Calu3 (cell line): ENCODE data around the gene OCRL. TPM values are rescaled to one million over a fixed set of nuclear protein-coding genes. Genes with fewer than 3 reads are reported as not detected.

ENCODE experiments used
- BruUV-seq: library from RNA; stranded (reverse); fragments of 400-500 nt; replicated peaks from 2 replicates; lab custom pipeline; 2021; lab: Mats Ljungman, UMichigan
- CTCF ChIA-PET: fragments of 300-600 bp; sonication (Branson Sonifier 250); formaldehyde crosslinking; loops from one replicate; lab custom pipeline; 2022; ENCODE audit warnings: antibody characterized with exemption; lab: Charles Lee
- DNase-seq: peaks from one replicate; pipeline ENCODE4 v3.0.0; 2022
- H3K27ac Mint-ChIP-seq: one replicate; pipeline ENCODE4 v1.8.0; 2022; ENCODE audit warnings: mixed read lengths; ENCODE audit not compliant: unreplicated experiment
- H3K27me3 Mint-ChIP-seq: one replicate; pipeline ENCODE4 v1.8.0; 2022; ENCODE audit warnings: mixed read lengths; ENCODE audit not compliant: unreplicated experiment
- H3K36me3 Mint-ChIP-seq: one replicate; pipeline ENCODE4 v1.8.0; 2022; ENCODE audit warnings: mild to moderate bottlenecking, moderate library complexity, mixed read lengths; ENCODE audit not compliant: insufficient read depth, unreplicated experiment
- H3K4me1 Mint-ChIP-seq: one replicate; pipeline ENCODE4 v1.8.0; 2022; ENCODE audit warnings: mild to moderate bottlenecking, low read depth, mixed read lengths; ENCODE audit not compliant: unreplicated experiment
- H3K4me3 Mint-ChIP-seq: one replicate; pipeline ENCODE4 v1.8.0; 2022; ENCODE audit warnings: mild to moderate bottlenecking, low read depth, moderate library complexity, mixed read lengths; ENCODE audit not compliant: unreplicated experiment
- H3K9me3 Mint-ChIP-seq: one replicate; pipeline ENCODE4 v1.8.0; 2022; ENCODE audit warnings: low read depth, mixed read lengths; ENCODE audit not compliant: unreplicated experiment
- intact Hi-C: fragments of 100-400 bp; cut with micrococcal nuclease; formaldehyde crosslinking; loops from one replicate; pipeline ENCODE4 v1.10.0; 2022; ENCODE audit not compliant: unreplicated experiment
- total RNA-seq: library from RNA; stranded (reverse); gene quantifications from 2 replicates; pipeline ENCODE4 v1.2.3, GENCODE V29; 2022
- TF ChIP-seq, protein P1 (sequence below): fragments of 200-600 bp; IDR thresholded peaks from one replicate; pipeline ENCODE4 v1.8.0; 2022; ENCODE audit warnings: antibody characterized with exemption; ENCODE audit not compliant: unreplicated experiment

OCRL gene
- total RNA-seq, 1 experiment from 2014 or later: 30.7 TPM

GRCh38 chrX:129596077-129596476, 56.0 kb downstream of the OCRL start:
- Mint-ChIP-seq H3K27ac (no peak overlapping the region), H3K36me3 (no peaks in the 10 kb centered on the region), H3K4me1 (no peaks in the 10 kb centered on the region), H3K4me3 (no peak overlapping the region), H3K9me3 (no peaks in the 10 kb centered on the region), H3K27me3 (no peaks in the 10 kb centered on the region)
- TF ChIP-seq, protein P1, sequence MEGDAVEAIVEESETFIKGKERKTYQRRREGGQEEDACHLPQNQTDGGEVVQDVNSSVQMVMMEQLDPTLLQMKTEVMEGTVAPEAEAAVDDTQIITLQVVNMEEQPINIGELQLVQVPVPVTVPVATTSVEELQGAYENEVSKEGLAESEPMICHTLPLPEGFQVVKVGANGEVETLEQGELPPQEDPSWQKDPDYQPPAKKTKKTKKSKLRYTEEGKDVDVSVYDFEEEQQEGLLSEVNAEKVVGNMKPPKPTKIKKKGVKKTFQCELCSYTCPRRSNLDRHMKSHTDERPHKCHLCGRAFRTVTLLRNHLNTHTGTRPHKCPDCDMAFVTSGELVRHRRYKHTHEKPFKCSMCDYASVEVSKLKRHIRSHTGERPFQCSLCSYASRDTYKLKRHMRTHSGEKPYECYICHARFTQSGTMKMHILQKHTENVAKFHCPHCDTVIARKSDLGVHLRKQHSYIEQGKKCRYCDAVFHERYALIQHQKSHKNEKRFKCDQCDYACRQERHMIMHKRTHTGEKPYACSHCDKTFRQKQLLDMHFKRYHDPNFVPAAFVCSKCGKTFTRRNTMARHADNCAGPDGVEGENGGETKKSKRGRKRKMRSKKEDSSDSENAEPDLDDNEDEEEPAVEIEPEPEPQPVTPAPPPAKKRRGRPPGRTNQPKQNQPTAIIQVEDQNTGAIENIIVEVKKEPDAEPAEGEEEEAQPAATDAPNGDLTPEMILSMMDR: no peak
- intact Hi-C loops: no loop called here
- BruUV-seq: no TSS peak
- no peak for DNase-seq
- CTCF ChIA-PET: no interaction called here

DNA sequence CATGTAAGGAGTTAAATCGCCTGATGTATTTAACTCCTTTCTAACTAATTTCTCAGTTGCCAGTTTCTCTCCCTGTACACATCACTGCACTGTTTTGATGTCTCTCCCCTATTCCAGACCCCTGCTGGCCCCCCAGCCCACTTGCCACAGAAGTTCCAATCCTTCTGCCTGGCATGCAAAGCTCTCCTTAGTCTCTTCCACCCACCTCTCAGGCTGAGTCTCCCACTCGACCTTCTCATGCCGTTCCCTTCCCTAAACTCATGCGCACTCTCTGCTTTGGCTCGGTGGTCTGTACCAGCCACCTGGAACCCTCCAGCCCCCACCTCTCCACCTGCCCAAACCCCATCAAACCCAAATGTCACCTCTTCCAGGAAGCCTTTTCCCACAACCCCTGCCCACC, 57.8 kb downstream of the OCRL start:
- H3K27ac Mint-ChIP-seq: no peak overlapping the region
- no peaks in the 10 kb centered on the region for H3K4me1 Mint-ChIP-seq
- no peaks in the 10 kb centered on the region for H3K27me3 Mint-ChIP-seq
- no peaks in the 10 kb centered on the region for H3K9me3 Mint-ChIP-seq
- BruUV-seq: no TSS peak
- H3K4me3 Mint-ChIP-seq: no peak overlapping the region
- TF ChIP-seq, protein P1: no peak
- CTCF ChIA-PET: no interaction called here
- intact Hi-C loops: no loop called here
- DNase-seq: no peak
- peaks cover 5% of the 10 kb centered on the region for H3K36me3 Mint-ChIP-seq

DNA sequence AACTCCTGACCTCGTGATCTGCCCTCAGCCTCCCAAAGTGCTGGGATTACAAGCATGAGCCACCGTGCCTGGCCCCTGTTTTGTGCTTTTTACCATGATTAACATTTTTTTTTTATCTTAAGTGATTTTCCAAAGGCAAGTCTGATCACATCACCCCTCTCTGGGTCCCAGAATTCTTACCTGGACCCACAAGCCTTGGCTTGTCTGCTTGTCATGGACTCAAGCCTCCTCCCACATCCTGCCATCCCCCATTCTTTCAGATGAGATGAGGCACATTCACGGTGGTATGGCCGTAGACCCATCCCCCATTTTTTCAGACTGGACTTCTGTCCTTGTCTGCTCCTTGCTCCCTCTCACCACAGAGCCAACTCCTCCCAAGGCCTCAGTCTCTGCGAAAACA, 59.4 kb downstream of the OCRL start:
- TF ChIP-seq, protein P1: no peak
- BruUV-seq: no TSS peak
- intact Hi-C loops: no loop called here
- Mint-ChIP-seq H3K4me1 (no peaks in the 10 kb centered on the region), H3K4me3 (no peak overlapping the region), H3K27ac (no peak overlapping the region), H3K36me3 (peaks cover 11% of the 10 kb centered on the region), H3K9me3 (no peaks in the 10 kb centered on the region), H3K27me3 (no peaks in the 10 kb centered on the region)
- CTCF ChIA-PET: no interaction called here
- no peak for DNase-seq

- H3K36me3 Mint-ChIP-seq: peaks cover 11% of the 10 kb centered on the region
- no peaks in the 10 kb centered on the region for H3K4me1 Mint-ChIP-seq
- TF ChIP-seq, protein P1: no peak
- H3K27ac Mint-ChIP-seq: no peak overlapping the region
- no peak for DNase-seq
- BruUV-seq: no TSS peak
- H3K9me3 Mint-ChIP-seq: no peaks in the 10 kb centered on the region
- CTCF ChIA-PET: no interaction called here
- no peak overlapping the region for H3K4me3 Mint-ChIP-seq
- intact Hi-C loops: loop anchor here (10.0 kb wide), 1 partner anchor 595 kb away; no protein-coding TSS in a partner anchor
- H3K27me3 Mint-ChIP-seq: no peaks in the 10 kb centered on the region
Observed at GRCh38 chrX:129599996-129600395, 59.9 kb downstream of the OCRL start.
